ENCODE results near the gene KIAA0825. TPM values are rescaled to one million over a fixed set of nuclear protein-coding genes. Genes with fewer than 3 reads are reported as not detected.

KIAA0825 gene
- total and polyA plus RNA-seq, 2 of the 8 experiments (the other 6 are each of a cell fraction or from before 2014, with no cell fraction given): 0.60 to 1.0 TPM

DNA sequence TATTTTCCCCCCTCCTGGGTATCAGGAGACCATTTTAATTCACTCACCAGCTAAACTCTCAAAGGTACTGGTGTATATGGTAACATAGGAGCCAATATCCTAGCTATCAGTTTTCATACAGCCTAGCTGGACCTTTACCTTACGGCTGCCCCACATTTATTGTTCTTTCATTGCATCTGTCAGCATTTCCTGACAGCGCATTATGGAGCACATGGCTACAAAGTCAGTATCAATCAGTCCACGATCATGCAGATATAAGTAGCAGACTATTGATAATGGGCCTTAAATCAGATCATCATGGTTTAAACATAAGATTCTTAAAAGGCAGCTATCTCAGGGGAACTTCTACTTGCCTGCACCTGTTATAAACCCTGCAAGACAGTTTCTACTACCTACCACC lies 304.7 kb downstream of the KIAA0825 start:
- H3K18ac ChIP-seq (ENCODE audit: extremely low read depth, low read length): no peak overlapping the region
- no peak overlapping the region for H3K56ac ChIP-seq (replicated peaks; ENCODE audit: insufficient read length, low read depth, low read length)
- H3K4me2 ChIP-seq (ENCODE audit: insufficient read depth in 1 of 2, low read depth in 2 of 2, low read length in 2 of 2): no peak overlapping the region
- H2AFZ ChIP-seq (ENCODE audit: low read length): no peak overlapping the region
- H2BK20ac ChIP-seq (ENCODE audit: low read length): no peak overlapping the region
- H3K4me1 ChIP-seq (replicated peaks in 1 of 4; ENCODE audit: control insufficient read depth in 3 of 4, insufficient read depth in 4 of 4, low read length in 3 of 4): peaks cover 0 to 4% (median 1%) of the 10 kb centered on the region in 4 experiments; a peak in 2 of 7 replicates
- TF ChIP-seq SAP30 (IDR thresholded peaks at IDR 0.05; ENCODE audit: insufficient read depth, insufficient replicate concordance, low read length) (no peak), SIN3A (conservative IDR thresholded peaks at IDR 0.05 in 1 of 2, IDR thresholded peaks at IDR 0.05 in 1 of 2; ENCODE audit: low read depth in 1 of 2, low read length in 2 of 2) (no peak), JUND (IDR thresholded peaks at IDR 0.05; ENCODE audit: low read length) (no peak), JUN (IDR thresholded peaks at IDR 0.05; ENCODE audit: low read depth, low read length) (no peak), GTF2F1 (IDR thresholded peaks at IDR 0.05; ENCODE audit: borderline replicate concordance, low read depth, low read length) (no peak), KDM5A (IDR thresholded peaks at IDR 0.05; ENCODE audit: low read length) (no peak), RAD21 (IDR thresholded peaks at IDR 0.05 in 1 of 2, conservative IDR thresholded peaks at IDR 0.05 in 1 of 2; ENCODE audit: low read depth in 2 of 2, low read length in 2 of 2) (no peak), BACH1 (IDR thresholded peaks at IDR 0.05; ENCODE audit: low read length) (no peak), CTBP2 (IDR thresholded peaks at IDR 0.05; ENCODE audit: borderline replicate concordance, insufficient read depth, insufficient read length, low read length) (no peak), SP1 (IDR thresholded peaks at IDR 0.05; ENCODE audit: low read depth, low read length) (no peak), CBX5 (IDR thresholded peaks at IDR 0.05; ENCODE audit: low read depth, low read length) (no peak), EZH2 (IDR thresholded peaks at IDR 0.05; ENCODE audit: low read depth, low read length, severe bottlenecking) (no peak), BRCA1 (IDR thresholded peaks at IDR 0.05; ENCODE audit: low read depth, low read length) (no peak), SRF (IDR thresholded peaks at IDR 0.05; ENCODE audit: low read depth, low read length) (no peak)
- no peak overlapping the region for H2AK5ac ChIP-seq (ENCODE audit: low read depth, low read length)
- H3K9me3 ChIP-seq (ENCODE audit: insufficient read depth in 2 of 2, low read depth in 1 of 2, low read length in 1 of 2): no peaks in the 10 kb centered on the region
- ChIA-PET CTCF (ENCODE audit: partially characterized antibody) (interaction anchor here (1.0 kb wide), 1 partner anchor 9 kb away, joined by 4 read pairs; no protein-coding TSS in a partner anchor), POLR2A (ENCODE audit: partially characterized antibody) (interaction anchor here (1.3 to 3.7 kb wide), 2 partner anchors 9 to 49 kb away, joined by 4 to 12 read pairs; no protein-coding TSS in a partner anchor)
- H3K27me3 ChIP-seq (replicated peaks in 1 of 4; ENCODE audit: control insufficient read depth in 3 of 4, extremely low read depth in 1 of 4, insufficient read depth in 3 of 4, low read length in 3 of 4): no peaks in the 10 kb centered on the region
- H3K4ac ChIP-seq (replicated peaks; ENCODE audit: insufficient read length, low read depth, low read length): no peak overlapping the region
- peaks cover 0 to 3% (median 1%) of the 10 kb centered on the region in 4 experiments; a peak in 2 of 8 replicates for H3K36me3 ChIP-seq (ENCODE audit: control insufficient read depth in 2 of 4, insufficient read depth in 4 of 4, low read length in 3 of 4)
- no peak overlapping the region for H2BK120ac ChIP-seq (replicated peaks; ENCODE audit: low read depth, low read length)
- H4K91ac ChIP-seq (replicated peaks; ENCODE audit: insufficient read length, low read length): no peak overlapping the region
- DNase-seq (ENCODE audit: low read depth in 1 of 2, low spot score in 2 of 2) (no peak), FAIRE-seq (no peak)
- no peak overlapping the region for H3K23ac ChIP-seq (ENCODE audit: insufficient read length)
- no peak overlapping the region for H3K4me3 ChIP-seq (ENCODE audit: extremely low read depth in 1 of 4, insufficient read depth in 2 of 4, low read depth in 3 of 4, low read length in 4 of 4)
- H4K8ac ChIP-seq (ENCODE audit: extremely low read depth, insufficient read depth, low read length): no peak overlapping the region
- no peak overlapping the region for H2BK15ac ChIP-seq (ENCODE audit: low read length)
- WGBS, 2 experiments (ENCODE audit: extremely low coverage in 1 of 2, insufficient coverage in 1 of 2, insufficient read length in 1 of 2, insufficient replicate concordance in 2 of 2, low coverage in 1 of 2, low lambda C conversion rate in 2 of 2, missing lambda C conversion rate in 1 of 2): 93% methylated on average over 3 of the region's 3 CpGs; no CpG with 5 or more reads in 1 of the 2 experiments
- peaks cover 0 to 93% of the 10 kb centered on the region in 2 experiments; a peak in 2 of 4 replicates for H3K79me2 ChIP-seq (ENCODE audit: control insufficient read depth in 1 of 2, insufficient read depth in 2 of 2, low read length in 2 of 2)
- H3K27ac ChIP-seq (ENCODE audit: low read depth, low read length): no peak overlapping the region
- H4K20me1 ChIP-seq (replicated peaks in 1 of 2; ENCODE audit: control insufficient read depth in 1 of 2, insufficient read depth in 2 of 2, low read length in 2 of 2): peaks cover 0 to 5% of the 10 kb centered on the region in 2 experiments
- H2BK12ac ChIP-seq (ENCODE audit: low read depth, low read length): no peak overlapping the region
- no peak overlapping the region for H4K5ac ChIP-seq (ENCODE audit: insufficient read length, low read depth, low read length)
- H2BK5ac ChIP-seq (ENCODE audit: low read depth, low read length): no peak overlapping the region
- no peaks in the 10 kb centered on the region for H3K23me2 ChIP-seq (ENCODE audit: low read depth, low read length)
- peaks cover 3% of the 10 kb centered on the region; the same call in 1 of the 2 replicates for H3K79me1 ChIP-seq (ENCODE audit: low read depth, low read length)
- H3K14ac ChIP-seq (ENCODE audit: insufficient read length): no peak overlapping the region
- H3K9ac ChIP-seq (replicated peaks in 1 of 4; ENCODE audit: extremely low read depth in 1 of 4, low read depth in 3 of 4, low read length in 3 of 4): no peak overlapping the region
